Activated CD4-positive, alpha-beta T cell treated with anti-CD3 and anti-CD28 coated beads for 36 hours (primary cell): ENCODE data around the gene NFIA. TPM values are rescaled to one million over a fixed set of nuclear protein-coding genes. Genes with fewer than 3 reads are reported as not detected.

Experiments used
- ATAC-seq: fragments of 200-7000 bp; cut with Tn5 transposase; one replicate; pipeline ENCODE4 v1.10.0; 2021; ENCODE audit warnings: mild to moderate bottlenecking, moderate library complexity
- CTCF ChIA-PET: fragments of 350-600 bp; sonication (Branson Sonifier 250); formaldehyde crosslinking; loops from one replicate; lab custom pipeline; 2021; ENCODE audit warnings: antibody characterized with exemption; lab: Charles Lee
- POLR2A ChIA-PET: fragments of 350-600 bp; sonication (Branson Sonifier 250); formaldehyde crosslinking; loops from one replicate; lab custom pipeline; 2021; ENCODE audit warnings: antibody characterized with exemption, inconsistent platforms; lab: Charles Lee
- DNase-seq: peaks from one replicate; pipeline ENCODE4 v3.0.0-alpha.2; 2020
- H3K27ac Mint-ChIP-seq: one replicate; pipeline ENCODE4 v1.8.0; 2021; ENCODE audit warnings: mixed read lengths
- H3K27me3 Mint-ChIP-seq: one replicate; pipeline ENCODE4 v1.8.0; 2021; ENCODE audit warnings: mixed read lengths
- H3K36me3 Mint-ChIP-seq: one replicate; pipeline ENCODE4 v1.8.0; 2021; ENCODE audit warnings: low read depth, mixed read lengths
- H3K4me1 Mint-ChIP-seq: one replicate; pipeline ENCODE4 v1.8.0; 2021; ENCODE audit warnings: mixed read lengths
- H3K4me3 Mint-ChIP-seq: one replicate; pipeline ENCODE4 v1.8.0; 2021; ENCODE audit warnings: mild to moderate bottlenecking, moderate library complexity, mixed read lengths
- H3K9me3 Mint-ChIP-seq: one replicate; pipeline ENCODE4 v1.8.0; 2021; ENCODE audit warnings: low read depth, mixed read lengths
- intact Hi-C, 2 experiments: fragments of 100-400 bp; cut with DNase I in 1 of 2; cut with micrococcal nuclease in 1 of 2; formaldehyde crosslinking; loops; one replicate each; pipeline versions ENCODE4 v1.14.2 to v1.15.1; 2022 to 2024; cut with DNase I, micrococcal nuclease
- total RNA-seq, 2 experiments: library from RNA; stranded (reverse); gene quantifications; one replicate each; pipeline ENCODE4 v1.2.3, GENCODE V29; 2021

NFIA gene
- total RNA-seq, 2 experiments from 2014 or later = 3.0 to 3.2 TPM

GRCh38 chr1:61171974-61172373 lies 89.6 kb downstream of the NFIA start:
- H3K9me3 Mint-ChIP-seq = no peaks in the 10 kb centered on the region
- intact Hi-C loops = no loop called here
- ATAC-seq (no peak), DNase-seq (no peak)
- no peaks in the 10 kb centered on the region for H3K36me3 Mint-ChIP-seq
- H3K4me1 Mint-ChIP-seq = no peaks in the 10 kb centered on the region
- no peak overlapping the region for H3K4me3 Mint-ChIP-seq
- H3K27me3 Mint-ChIP-seq = peaks cover 1% of the 10 kb centered on the region
- no peak overlapping the region for H3K27ac Mint-ChIP-seq
- ChIA-PET POLR2A (interaction anchor here (0.6 kb wide), 1 partner anchor 100 kb away, joined by 3 read pairs; no protein-coding TSS in a partner anchor), CTCF (no interaction called here)

- ATAC-seq (no peak), DNase-seq (no peak)
- H3K4me1 Mint-ChIP-seq = no peaks in the 10 kb centered on the region
- intact Hi-C loops = no loop called here
- H3K27ac Mint-ChIP-seq = no peak overlapping the region
- ChIA-PET POLR2A (no interaction called here), CTCF (no interaction called here)
- H3K36me3 Mint-ChIP-seq = no peaks in the 10 kb centered on the region
- H3K9me3 Mint-ChIP-seq = no peaks in the 10 kb centered on the region
- peaks cover 1% of the 10 kb centered on the region for H3K27me3 Mint-ChIP-seq
- H3K4me3 Mint-ChIP-seq = no peak overlapping the region
Measured at GRCh38 chr1:61173118-61173517, 90.8 kb downstream of the NFIA start.

- DNase-seq = no peak
- Mint-ChIP-seq H3K4me3 (no peak overlapping the region), H3K4me1 (no peaks in the 10 kb centered on the region), H3K36me3 (no peaks in the 10 kb centered on the region), H3K9me3 (no peaks in the 10 kb centered on the region), H3K27me3 (peaks cover 1% of the 10 kb centered on the region), H3K27ac (no peak overlapping the region)
- CTCF ChIA-PET = interaction anchor here (0.6 to 1.6 kb wide), 2 partner anchors 58 to 70 kb away, joined by 3 read pairs; no protein-coding TSS in a partner anchor
- intact Hi-C loops = no loop called here
- ATAC-seq = no peak
- POLR2A ChIA-PET = no interaction called here
Measured at GRCh38 chr1:61174060-61174795, 91.9 kb downstream of the NFIA start.

- Mint-ChIP-seq H3K9me3 (no peaks in the 10 kb centered on the region), H3K27me3 (peaks cover 1% of the 10 kb centered on the region), H3K4me3 (no peak overlapping the region), H3K36me3 (no peaks in the 10 kb centered on the region), H3K27ac (no peak overlapping the region), H3K4me1 (no peaks in the 10 kb centered on the region)
- no peak for DNase-seq
- intact Hi-C loops = no loop called here
- ChIA-PET POLR2A (no interaction called here), CTCF (interaction anchor here (0.8 to 1.6 kb wide), 2 partner anchors 57 to 140 kb away, joined by 3 read pairs; no protein-coding TSS in a partner anchor)
- ATAC-seq = no peak
Measured at GRCh38 chr1:61175976-61176375, 93.6 kb downstream of the NFIA start.

- intact Hi-C loops = no loop called here
- Mint-ChIP-seq H3K36me3 (no peaks in the 10 kb centered on the region), H3K27ac (no peak overlapping the region), H3K27me3 (no peaks in the 10 kb centered on the region), H3K4me1 (no peaks in the 10 kb centered on the region), H3K4me3 (no peak overlapping the region), H3K9me3 (no peaks in the 10 kb centered on the region)
- ATAC-seq (no peak), DNase-seq (no peak)
- POLR2A ChIA-PET = no interaction called here
- CTCF ChIA-PET = interaction anchor here (0.6 to 1.4 kb wide), 4 partner anchors 8 to 128 kb away, joined by 3 to 4 read pairs (median 4); no protein-coding TSS in a partner anchor
Measured at GRCh38 chr1:61181067-61182038, 99.0 kb downstream of the NFIA start.

- no peak overlapping the region for H3K27ac Mint-ChIP-seq
- ChIA-PET CTCF (interaction anchor here (1.4 kb wide), 1 partner anchor 23 kb away, joined by 4 read pairs; no protein-coding TSS in a partner anchor), POLR2A (no interaction called here)
- no peaks in the 10 kb centered on the region for H3K27me3 Mint-ChIP-seq
- no peaks in the 10 kb centered on the region for H3K4me1 Mint-ChIP-seq
- no peaks in the 10 kb centered on the region for H3K9me3 Mint-ChIP-seq
- H3K36me3 Mint-ChIP-seq = no peaks in the 10 kb centered on the region
- DNase-seq (no peak), ATAC-seq (no peak)
- intact Hi-C loops = no loop called here
- no peak overlapping the region for H3K4me3 Mint-ChIP-seq
Measured at GRCh38 chr1:61182049-61182448, 99.7 kb downstream of the NFIA start.

- no peak overlapping the region for H3K4me3 Mint-ChIP-seq
- no peak for ATAC-seq
- H3K27me3 Mint-ChIP-seq = no peaks in the 10 kb centered on the region
- H3K9me3 Mint-ChIP-seq = no peaks in the 10 kb centered on the region
- H3K27ac Mint-ChIP-seq = no peak overlapping the region
- no peaks in the 10 kb centered on the region for H3K4me1 Mint-ChIP-seq
- ChIA-PET CTCF (interaction anchor here (0.6 to 1.4 kb wide), 2 partner anchors 23 to 83 kb away, joined by 3 to 4 read pairs; no protein-coding TSS in a partner anchor), POLR2A (no interaction called here)
- no peak for DNase-seq
- H3K36me3 Mint-ChIP-seq = no peaks in the 10 kb centered on the region
- intact Hi-C loops = no loop called here
Measured at GRCh38 chr1:61182480-61182879, 100.1 kb downstream of the NFIA start.

GRCh38 chr1:61183471-61184039 lies 101.2 kb downstream of the NFIA start:
- H3K36me3 Mint-ChIP-seq = no peaks in the 10 kb centered on the region
- ChIA-PET POLR2A (no interaction called here), CTCF (no interaction called here)
- H3K9me3 Mint-ChIP-seq = no peaks in the 10 kb centered on the region
- H3K4me3 Mint-ChIP-seq = no peak overlapping the region
- ATAC-seq = no peak
- H3K27ac Mint-ChIP-seq = no peak overlapping the region
- H3K4me1 Mint-ChIP-seq = no peaks in the 10 kb centered on the region
- no peaks in the 10 kb centered on the region for H3K27me3 Mint-ChIP-seq
- no peak for DNase-seq
- intact Hi-C loops = no loop called here

GRCh38 chr1:61184040-61184713 lies 101.8 kb downstream of the NFIA start:
- CTCF ChIA-PET = no interaction called here
- Mint-ChIP-seq H3K27ac (no peak overlapping the region), H3K4me3 (no peak overlapping the region), H3K36me3 (no peaks in the 10 kb centered on the region), H3K4me1 (no peaks in the 10 kb centered on the region), H3K27me3 (no peaks in the 10 kb centered on the region), H3K9me3 (no peaks in the 10 kb centered on the region)
- intact Hi-C loops = no loop called here
- ATAC-seq (no peak), DNase-seq (no peak)
- POLR2A ChIA-PET = no interaction called here

GRCh38 chr1:61184714-61185106 lies 102.3 kb downstream of the NFIA start:
- CTCF ChIA-PET = no interaction called here
- DNase-seq = no peak
- Mint-ChIP-seq H3K9me3 (no peaks in the 10 kb centered on the region), H3K27me3 (no peaks in the 10 kb centered on the region), H3K4me1 (no peaks in the 10 kb centered on the region), H3K4me3 (no peak overlapping the region), H3K36me3 (no peaks in the 10 kb centered on the region), H3K27ac (no peak overlapping the region)
- no peak for ATAC-seq
- intact Hi-C loops = no loop called here
- POLR2A ChIA-PET = no interaction called here

- intact Hi-C loops = no loop called here
- H3K27ac Mint-ChIP-seq = no peak overlapping the region
- ATAC-seq (no peak), DNase-seq (no peak)
- H3K9me3 Mint-ChIP-seq = no peaks in the 10 kb centered on the region
- ChIA-PET POLR2A (no interaction called here), CTCF (no interaction called here)
- H3K27me3 Mint-ChIP-seq = no peaks in the 10 kb centered on the region
- no peak overlapping the region for H3K4me3 Mint-ChIP-seq
- no peaks in the 10 kb centered on the region for H3K4me1 Mint-ChIP-seq
- no peaks in the 10 kb centered on the region for H3K36me3 Mint-ChIP-seq
Measured at GRCh38 chr1:61186753-61187152, 104.4 kb downstream of the NFIA start.
